KOPT-K1 (cell line): ENCODE data around the gene STAB1.

Source experiments
- H3K27ac ChIP-seq: fragments of 200-600 bp; sonication (generic); 2 replicates; pipeline ENCODE4 v1.5.1; 2016; ENCODE audit warnings: antibody characterized with exemption, mild to moderate bottlenecking, low read depth, low read length; ENCODE audit not compliant: poor library complexity, severe bottlenecking
- H3K36me3 ChIP-seq: fragments of 200-600 bp; sonication (generic); 2 replicates; pipeline ENCODE4 v1.5.1; 2017; ENCODE audit warnings: antibody characterized with exemption, mild to moderate bottlenecking, low read length, moderate library complexity; ENCODE audit not compliant: insufficient read depth
- H3K9me3 ChIP-seq: fragments of 200-600 bp; sonication (generic); 2 replicates; pipeline ENCODE4 v1.5.1; 2017; ENCODE audit warnings: antibody characterized with exemption, low read length, mild to moderate bottlenecking; ENCODE audit not compliant: insufficient read depth, poor library complexity, severe bottlenecking

The STAB1 gene

DNA sequence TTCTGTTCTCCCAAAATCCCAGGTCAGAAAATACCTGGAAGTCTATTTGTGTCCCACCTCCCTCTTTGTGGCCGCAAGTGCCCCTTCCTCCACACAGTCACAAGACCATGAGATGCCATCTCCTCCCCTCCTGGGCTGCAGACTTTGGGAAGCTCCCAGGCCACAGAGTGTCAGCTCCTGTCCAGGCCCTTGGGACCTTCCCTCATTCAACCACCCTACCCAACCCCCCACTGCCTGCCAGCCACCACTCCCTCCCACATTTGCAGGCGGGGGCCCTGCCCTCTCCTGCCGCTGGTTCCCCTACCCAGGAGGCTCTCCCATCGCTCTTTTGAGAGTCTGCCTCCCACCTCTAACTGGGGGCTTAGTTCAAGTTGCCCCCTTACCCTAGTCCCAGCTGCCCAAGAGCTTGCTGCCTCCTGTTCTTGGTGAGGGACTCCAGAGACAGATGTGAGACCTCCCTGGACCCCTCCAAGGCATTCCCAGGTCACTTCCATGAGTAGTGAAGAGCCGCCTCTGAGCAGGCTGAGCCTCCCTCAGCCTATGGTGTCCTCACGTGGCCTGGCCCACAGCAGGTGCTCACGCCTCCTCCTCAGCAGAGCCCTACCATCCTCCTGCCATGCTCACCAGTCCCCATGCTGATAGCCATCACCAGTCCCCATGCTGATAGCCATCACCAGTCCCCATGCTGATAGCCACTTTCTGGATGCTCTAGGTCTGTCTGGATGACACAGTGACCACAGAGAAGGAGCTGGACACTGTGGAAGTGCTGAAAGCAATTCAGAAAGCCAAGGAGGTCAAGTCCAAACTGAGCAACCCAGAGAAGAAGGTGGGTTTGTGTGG is 15.9 kb upstream of the STAB1 start:
- Histone ChIP-seq H3K36me3 (peaks cover 99% of the 10 kb centered on the region), H3K27ac (no peak overlapping the region), H3K9me3 (no peaks in the 10 kb centered on the region)

DNA sequence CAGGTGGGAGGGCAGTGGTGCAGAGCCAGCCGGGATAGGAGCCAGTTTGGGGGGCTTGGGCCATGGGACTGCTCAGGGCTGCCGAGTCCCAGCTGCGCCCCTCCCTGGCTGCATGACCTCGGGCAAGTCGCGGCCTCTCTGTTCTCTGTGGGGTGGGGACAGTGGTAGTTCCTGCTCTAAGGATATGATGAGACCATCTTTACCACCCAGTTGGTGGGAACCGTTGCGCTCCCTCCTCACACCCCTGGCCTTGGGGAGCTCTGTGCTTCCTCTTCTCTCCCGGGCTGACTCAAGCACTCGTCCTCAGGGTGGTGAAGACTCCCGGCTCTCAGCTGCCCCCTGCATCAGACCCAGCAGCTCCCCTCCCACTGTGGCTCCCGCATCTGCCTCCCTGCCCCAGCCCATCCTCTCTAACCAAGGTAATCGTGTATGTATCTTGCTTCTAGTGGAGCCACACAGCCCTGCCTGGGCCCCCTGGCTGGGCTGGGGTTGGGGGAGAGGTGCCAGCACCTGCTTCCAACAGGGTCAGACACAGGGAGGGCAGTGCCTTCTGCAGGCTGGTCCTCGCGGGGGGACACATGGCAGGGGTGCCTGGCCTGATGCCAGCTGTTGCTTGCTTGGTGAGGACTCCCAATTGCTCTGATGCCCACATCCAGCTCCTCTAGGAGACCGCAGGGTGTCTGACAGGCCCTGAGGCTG is 15.1 kb upstream of the STAB1 start:
- Histone ChIP-seq H3K9me3 (no peaks in the 10 kb centered on the region), H3K27ac (no peak overlapping the region), H3K36me3 (peaks cover 98% of the 10 kb centered on the region)

DNA sequence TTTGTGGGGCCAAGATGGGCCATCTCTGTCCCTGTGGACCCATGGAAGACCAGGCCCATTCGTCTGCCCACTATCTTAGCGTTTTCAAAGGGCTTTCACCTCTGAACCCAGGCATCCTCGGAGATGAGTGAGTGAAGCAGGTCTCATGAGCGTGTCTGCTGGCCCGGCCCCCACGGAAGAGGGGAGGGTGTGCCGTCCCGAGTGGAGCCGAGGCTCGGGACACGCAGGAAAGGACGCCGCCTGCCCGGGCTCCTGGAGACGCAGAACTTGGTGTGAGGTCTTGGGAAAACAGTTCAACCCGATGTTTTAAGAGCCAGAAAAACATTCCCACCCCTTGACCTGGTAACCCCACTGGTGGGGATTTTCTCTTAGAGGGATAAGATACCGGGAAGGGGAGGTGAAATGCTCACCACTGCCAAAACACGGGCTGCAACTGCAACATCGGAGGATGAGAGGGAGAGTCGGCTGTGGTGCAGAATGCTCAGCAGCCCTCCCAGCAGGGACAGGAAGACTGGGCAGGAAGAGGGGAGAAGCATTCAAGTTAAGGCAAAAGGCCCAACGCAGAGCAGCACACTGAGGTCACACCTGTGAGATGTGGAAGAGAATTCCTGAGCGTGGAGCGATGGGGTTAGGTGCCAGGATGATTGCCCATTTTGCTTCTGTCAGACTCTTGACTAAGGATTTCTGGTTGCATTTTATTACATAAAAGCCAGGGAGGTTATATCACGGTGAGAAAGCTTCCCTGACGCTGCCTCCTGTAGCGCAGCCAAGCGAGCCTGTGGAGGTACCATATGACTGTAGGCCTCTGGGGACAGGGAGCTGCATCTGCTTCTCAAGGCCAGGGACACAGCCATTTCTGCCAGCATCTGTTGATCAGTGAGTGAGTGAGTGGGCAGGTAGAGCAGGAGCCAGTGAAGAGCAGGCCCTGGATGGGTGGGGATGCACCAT is 14.1 kb upstream of the STAB1 start:
- H3K27ac ChIP-seq, result no peak overlapping the region
- peaks cover 98% of the 10 kb centered on the region for H3K36me3 ChIP-seq
- no peaks in the 10 kb centered on the region for H3K9me3 ChIP-seq

DNA sequence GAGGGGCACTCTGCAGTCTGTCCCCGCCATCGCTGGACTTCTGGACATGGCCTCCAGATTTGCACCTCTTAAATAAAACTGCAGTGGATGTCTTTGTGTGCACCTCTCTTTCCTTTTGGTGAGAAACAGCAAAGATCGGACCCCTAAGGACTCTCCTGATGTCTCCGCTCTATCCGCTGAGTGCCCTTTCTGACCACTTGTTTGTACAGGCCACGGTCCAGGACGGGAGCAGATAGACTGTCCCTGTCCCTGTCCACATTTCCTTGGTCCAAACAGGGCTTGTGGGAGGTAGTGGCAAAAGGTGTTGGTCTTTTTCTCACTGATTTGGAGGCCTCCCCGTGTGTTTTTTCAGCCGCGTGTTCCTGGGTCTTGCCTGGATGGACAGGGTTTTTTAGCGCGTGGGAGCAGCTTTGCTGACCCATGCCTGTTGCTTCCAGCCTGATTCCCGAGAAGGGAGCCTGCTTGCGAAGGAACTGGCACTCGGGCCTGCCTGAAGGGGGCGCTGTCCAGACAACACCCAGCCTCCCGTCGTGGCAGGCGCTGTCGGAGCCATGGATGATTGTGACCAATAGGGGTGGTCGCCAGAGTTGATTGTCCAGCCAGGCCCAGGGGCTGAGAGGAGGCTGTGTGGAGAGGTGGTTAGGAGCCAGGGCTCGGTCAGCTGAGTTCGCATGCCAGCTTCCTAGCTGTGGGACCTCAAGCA is 13.2 kb upstream of the STAB1 start:
- no peaks in the 10 kb centered on the region for H3K9me3 ChIP-seq
- H3K27ac ChIP-seq, result no peak overlapping the region
- H3K36me3 ChIP-seq, result peaks cover 98% of the 10 kb centered on the region

DNA sequence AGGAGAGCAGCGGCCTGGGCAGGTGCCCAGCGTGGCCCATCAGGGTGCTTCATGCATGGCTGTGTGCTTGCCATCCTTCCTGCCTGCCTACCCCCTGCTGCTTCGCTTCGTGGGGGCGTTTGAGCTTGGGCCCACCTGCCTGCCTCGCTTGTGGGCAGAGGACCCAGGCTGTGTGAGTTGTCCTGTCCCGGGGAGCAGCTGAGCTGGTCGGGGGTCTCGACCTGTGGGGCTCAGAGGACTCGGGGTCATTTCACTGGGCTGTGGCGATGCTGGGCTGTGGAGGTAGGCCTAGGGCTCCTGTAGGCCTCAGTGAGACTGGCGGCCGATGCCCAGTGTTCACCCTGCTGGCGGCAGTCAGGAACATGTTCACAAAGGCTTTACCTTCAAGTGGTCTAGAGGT is 12.1 kb upstream of the STAB1 start:
- Histone ChIP-seq H3K36me3 (peaks cover 98% of the 10 kb centered on the region), H3K27ac (no peak overlapping the region), H3K9me3 (no peaks in the 10 kb centered on the region)

DNA sequence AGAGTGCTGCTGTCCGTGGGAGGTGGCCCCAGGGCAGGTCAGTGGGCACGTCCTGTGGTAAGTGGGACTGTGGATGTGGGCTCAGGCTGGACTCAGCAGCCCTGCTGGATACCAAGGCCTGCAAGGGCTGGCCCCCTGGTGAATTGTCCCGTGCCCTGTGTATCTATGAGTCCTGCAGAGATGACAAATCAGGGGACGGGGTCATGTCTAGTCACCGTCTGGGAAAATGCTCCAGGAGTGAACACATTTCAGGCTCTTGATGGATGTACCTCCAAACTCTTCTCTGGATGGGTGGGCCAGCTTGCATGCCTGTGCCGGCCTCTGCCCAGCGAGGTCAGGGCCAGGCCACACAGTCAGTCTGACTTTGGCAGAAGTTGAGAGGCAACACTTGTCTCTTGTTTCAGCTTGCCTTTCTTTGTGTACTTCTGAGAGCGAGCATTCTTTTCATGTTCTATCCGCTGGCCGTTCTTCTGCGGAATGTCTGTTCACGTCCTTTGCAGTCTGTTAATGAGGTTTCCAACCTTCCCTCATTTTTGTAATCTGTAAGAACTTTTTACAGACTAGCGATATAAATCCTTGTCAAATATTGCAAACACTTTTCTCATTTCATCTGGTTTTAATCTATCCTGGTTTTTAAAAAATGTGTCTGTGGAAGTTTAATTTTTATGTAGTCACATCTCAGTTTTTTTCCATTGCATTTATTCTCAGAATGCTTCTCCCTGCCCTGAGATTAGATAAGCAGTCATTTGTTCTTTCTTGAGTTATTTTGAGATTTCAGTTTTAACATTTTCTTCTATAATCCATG is 11.4 kb upstream of the STAB1 start:
- no peaks in the 10 kb centered on the region for H3K9me3 ChIP-seq
- no peak overlapping the region for H3K27ac ChIP-seq
- peaks cover 96% of the 10 kb centered on the region for H3K36me3 ChIP-seq

DNA sequence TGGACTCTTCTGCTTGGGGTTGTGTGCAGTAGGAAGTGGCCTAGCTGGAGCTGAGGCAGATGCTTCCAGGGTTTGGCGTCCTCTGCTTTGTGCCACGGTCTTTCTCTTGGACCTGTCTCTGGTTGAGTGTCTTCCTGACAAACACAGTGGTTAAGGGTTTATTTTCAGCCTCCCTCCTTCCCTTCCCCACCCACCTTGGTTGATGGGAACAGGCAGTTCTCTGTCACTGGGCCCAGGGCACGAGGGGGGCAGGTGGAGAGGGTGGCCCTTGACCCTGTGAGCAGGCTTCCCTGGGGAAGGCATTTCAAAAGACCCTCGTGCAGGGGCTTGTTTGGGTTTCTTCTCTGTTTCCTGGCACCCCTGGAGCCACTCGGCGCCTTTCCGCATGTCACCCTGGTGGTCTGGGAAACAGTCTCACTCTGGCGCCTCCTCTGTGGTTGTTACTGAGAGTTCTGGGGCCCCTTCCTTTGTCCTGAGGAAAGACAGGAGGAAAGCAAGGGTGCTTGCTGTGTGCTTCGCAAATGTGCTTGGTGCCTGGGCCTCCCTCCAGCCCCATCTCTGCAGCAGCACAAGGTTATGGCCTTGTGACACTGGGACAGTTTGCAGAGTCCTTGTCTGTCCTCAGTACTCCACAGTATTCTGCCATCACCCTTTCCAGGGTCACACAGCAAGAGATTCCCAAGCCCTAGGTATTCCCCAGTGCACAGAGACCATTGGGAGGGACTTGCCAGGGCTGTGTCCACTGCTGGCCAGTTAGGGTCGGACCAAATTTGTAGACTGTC is 10.3 kb upstream of the STAB1 start:
- no peak overlapping the region for H3K27ac ChIP-seq
- H3K36me3 ChIP-seq, result peaks cover 96% of the 10 kb centered on the region
- H3K9me3 ChIP-seq, result no peaks in the 10 kb centered on the region

DNA sequence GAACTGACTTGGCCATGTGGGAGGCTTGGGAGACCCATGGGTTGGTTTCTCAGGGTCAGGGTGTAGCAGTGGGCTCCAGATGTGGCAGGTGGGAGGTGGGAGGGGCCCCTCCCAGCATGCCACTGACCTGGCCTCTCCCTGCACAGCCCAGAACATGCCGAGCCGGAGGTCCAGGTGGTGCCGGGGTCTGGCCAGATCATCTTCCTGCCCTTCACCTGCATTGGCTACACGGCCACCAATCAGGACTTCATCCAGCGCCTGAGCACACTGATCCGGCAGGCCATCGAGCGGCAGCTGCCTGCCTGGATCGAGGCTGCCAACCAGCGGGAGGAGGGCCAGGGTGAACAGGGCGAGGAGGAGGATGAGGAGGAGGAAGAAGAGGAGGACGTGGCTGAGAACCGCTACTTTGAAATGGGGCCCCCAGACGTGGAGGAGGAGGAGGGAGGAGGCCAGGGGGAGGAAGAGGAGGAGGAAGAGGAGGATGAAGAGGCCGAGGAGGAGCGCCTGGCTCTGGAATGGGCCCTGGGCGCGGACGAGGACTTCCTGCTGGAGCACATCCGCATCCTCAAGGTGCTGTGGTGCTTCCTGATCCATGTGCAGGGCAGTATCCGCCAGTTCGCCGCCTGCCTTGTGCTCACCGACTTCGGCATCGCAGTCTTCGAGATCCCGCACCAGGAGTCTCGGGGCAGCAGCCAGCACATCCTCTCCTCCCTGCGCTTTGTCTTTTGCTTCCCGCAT is 7.9 kb upstream of the STAB1 start:
- no peaks in the 10 kb centered on the region for H3K9me3 ChIP-seq
- no peak overlapping the region for H3K27ac ChIP-seq
- H3K36me3 ChIP-seq, result peaks cover 96% of the 10 kb centered on the region

DNA sequence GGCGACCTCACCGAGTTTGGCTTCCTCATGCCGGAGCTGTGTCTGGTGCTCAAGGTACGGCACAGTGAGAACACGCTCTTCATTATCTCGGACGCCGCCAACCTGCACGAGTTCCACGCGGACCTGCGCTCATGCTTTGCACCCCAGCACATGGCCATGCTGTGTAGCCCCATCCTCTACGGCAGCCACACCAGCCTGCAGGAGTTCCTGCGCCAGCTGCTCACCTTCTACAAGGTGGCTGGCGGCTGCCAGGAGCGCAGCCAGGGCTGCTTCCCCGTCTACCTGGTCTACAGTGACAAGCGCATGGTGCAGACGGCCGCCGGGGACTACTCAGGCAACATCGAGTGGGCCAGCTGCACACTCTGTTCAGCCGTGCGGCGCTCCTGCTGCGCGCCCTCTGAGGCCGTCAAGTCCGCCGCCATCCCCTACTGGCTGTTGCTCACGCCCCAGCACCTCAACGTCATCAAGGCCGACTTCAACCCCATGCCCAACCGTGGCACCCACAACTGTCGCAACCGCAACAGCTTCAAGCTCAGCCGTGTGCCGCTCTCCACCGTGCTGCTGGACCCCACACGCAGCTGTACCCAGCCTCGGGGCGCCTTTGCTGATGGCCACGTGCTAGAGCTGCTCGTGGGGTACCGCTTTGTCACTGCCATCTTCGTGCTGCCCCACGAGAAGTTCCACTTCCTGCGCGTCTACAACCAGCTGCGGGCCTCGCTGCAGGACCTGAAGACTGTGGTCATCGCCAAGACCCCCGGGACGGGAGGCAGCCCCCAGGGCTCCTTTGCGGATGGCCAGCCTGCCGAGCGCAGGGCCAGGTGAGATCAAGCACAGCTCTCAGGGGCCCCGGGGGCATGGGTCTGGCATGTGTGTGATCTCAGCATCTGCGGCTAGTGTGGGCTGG is 7.1 kb upstream of the STAB1 start:
- peaks cover 96% of the 10 kb centered on the region for H3K36me3 ChIP-seq

DNA sequence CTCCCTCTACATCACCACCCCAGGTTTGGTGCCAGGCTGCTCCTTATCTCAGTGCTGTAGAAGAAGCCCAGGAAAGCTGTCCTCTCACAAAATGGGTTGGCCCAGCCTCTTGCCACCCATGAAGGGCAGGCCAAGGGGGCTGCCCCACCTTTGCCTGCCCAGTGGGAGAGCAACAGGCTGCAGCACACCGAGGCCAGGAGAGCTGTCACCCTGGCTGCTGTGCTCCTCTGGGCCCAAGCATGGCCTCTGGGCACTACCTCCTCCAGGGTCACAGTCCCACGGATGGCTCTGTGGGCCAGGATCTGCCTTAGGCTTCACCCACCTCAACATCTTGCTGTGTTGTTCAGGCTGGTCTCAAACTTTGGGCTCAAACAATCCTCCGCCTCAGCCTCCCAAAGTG is 6.4 kb upstream of the STAB1 start:
- H3K9me3 ChIP-seq, result no peaks in the 10 kb centered on the region
- H3K27ac ChIP-seq, result no peak overlapping the region
- peaks cover 96% of the 10 kb centered on the region for H3K36me3 ChIP-seq

More for the DNA sequence above, 7.1 kb upstream of the STAB1 start:
- Histone ChIP-seq H3K27ac (no peak overlapping the region), H3K9me3 (no peaks in the 10 kb centered on the region)

DNA sequence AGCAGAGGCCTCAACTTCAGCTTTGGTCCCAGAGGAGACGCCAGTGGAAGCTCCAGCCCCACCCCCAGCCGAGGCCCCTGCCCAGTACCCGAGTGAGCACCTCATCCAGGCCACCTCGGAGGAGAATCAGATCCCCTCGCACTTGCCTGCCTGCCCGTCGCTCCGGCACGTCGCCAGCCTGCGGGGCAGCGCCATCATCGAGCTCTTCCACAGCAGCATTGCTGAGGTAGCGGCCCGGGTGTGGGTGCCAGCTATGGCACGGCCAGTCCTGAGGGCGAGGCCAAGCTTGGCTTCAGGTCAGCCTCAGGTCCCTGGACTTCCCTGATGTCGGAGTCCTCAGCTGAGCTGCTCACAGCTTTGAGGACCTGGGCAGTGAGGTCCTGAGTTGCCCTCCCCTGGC is 5.7 kb upstream of the STAB1 start:
- Histone ChIP-seq H3K9me3 (no peaks in the 10 kb centered on the region), H3K36me3 (peaks cover 91% of the 10 kb centered on the region), H3K27ac (no peak overlapping the region)
